PC-9 (cell line): Measurements from ENCODE around the gene ECI1.

Experiments
- EZH2 ChIP-seq: fragments of 200-600 bp; sonication (generic); IDR thresholded peaks from 2 replicates; pipeline ENCODE4 v1.8.0; 2017; ENCODE audit warnings: antibody characterized with exemption, low read depth
- TF ChIP-seq, protein P1 (sequence below): fragments of 200-600 bp; sonication (generic); conservative IDR thresholded peaks from 2 replicates; pipeline ENCODE4 v1.6.1; 2017; ENCODE audit warnings: mixed run types, antibody characterized with exemption, mild to moderate bottlenecking, moderate library complexity

DNA sequence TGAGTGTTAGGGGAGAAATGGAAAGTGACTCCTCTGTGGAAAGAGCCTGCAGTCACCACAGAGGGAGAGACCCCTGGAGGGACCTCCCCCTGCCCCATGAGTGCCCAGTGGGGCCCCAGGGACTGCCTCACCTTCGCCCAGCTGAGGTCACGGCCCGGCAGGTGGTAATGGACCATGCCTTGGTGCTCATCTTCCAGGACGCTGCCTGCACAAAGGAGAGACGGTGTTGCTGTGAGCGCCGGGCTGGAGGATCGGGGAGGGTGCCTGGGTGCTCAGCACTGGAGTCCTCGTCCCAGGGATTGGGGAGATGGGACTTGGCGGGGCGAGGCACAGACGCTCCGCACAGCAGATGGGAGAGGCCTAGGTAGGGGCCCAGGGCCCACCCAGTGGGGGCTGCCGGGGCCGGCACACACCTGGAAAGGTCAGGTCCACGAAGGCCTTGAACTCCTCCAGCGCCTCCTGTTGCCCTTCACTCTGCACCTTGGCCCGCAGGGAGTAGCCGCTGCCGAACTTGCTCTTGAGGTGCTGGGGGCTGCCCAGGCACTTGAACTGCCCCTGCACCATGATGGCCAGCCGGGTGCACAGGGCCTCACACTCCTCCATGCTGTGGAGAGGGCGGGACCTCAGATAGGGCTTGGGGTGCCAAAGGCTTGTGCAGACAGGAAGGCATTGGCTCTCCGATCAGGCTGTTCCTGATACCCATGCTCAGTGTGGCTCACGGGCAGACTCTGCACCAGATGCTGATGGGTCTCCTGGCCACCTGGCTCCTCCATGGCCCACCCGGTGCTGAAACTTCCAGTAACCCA, 26.3 kb upstream of the ECI1 start:
- TF ChIP-seq EZH2, result no peak
- TF ChIP-seq, protein P1, sequence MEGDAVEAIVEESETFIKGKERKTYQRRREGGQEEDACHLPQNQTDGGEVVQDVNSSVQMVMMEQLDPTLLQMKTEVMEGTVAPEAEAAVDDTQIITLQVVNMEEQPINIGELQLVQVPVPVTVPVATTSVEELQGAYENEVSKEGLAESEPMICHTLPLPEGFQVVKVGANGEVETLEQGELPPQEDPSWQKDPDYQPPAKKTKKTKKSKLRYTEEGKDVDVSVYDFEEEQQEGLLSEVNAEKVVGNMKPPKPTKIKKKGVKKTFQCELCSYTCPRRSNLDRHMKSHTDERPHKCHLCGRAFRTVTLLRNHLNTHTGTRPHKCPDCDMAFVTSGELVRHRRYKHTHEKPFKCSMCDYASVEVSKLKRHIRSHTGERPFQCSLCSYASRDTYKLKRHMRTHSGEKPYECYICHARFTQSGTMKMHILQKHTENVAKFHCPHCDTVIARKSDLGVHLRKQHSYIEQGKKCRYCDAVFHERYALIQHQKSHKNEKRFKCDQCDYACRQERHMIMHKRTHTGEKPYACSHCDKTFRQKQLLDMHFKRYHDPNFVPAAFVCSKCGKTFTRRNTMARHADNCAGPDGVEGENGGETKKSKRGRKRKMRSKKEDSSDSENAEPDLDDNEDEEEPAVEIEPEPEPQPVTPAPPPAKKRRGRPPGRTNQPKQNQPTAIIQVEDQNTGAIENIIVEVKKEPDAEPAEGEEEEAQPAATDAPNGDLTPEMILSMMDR, result no peak
